ENCODE results near the gene NKD2.

GRCh38 chr5:1055896-1056610, 47.5 kb downstream of the NKD2 start:
- no peak for TF ChIP-seq EZH2 (IDR thresholded peaks at IDR 0.05; ENCODE audit: borderline replicate concordance, low read length)
- TF ChIP-seq, protein P1, sequence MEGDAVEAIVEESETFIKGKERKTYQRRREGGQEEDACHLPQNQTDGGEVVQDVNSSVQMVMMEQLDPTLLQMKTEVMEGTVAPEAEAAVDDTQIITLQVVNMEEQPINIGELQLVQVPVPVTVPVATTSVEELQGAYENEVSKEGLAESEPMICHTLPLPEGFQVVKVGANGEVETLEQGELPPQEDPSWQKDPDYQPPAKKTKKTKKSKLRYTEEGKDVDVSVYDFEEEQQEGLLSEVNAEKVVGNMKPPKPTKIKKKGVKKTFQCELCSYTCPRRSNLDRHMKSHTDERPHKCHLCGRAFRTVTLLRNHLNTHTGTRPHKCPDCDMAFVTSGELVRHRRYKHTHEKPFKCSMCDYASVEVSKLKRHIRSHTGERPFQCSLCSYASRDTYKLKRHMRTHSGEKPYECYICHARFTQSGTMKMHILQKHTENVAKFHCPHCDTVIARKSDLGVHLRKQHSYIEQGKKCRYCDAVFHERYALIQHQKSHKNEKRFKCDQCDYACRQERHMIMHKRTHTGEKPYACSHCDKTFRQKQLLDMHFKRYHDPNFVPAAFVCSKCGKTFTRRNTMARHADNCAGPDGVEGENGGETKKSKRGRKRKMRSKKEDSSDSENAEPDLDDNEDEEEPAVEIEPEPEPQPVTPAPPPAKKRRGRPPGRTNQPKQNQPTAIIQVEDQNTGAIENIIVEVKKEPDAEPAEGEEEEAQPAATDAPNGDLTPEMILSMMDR (IDR thresholded peaks at IDR 0.05; ENCODE audit: low read length): no peak

Measured in OCI-LY1 (cell line).